ENCODE data around the gene POLDIP2.
"Not testable (repeated sequence)": the region's sequence is repeated elsewhere in the genome, so short reads cannot be mapped to it uniquely, and the experiment has no call there.

Gene POLDIP2

GRCh38 chr17:28364665-28365363 is 7.5 kb upstream of the POLDIP2 start, which contains the start of gene SEBOX:
Gene SEBOX, minus strand, starts transcription at chr17:28365199. Its CDS starts 48 bp downstream, at chr17:28365151.
- DNase-seq (ENCODE audit: low read depth), result no peak

GRCh38 chr17:28363776-28364650 is 6.7 kb upstream of the POLDIP2 start:
- DNase-seq (ENCODE audit: low read depth), result no peak

- DNase-seq (ENCODE audit: low read depth), result no peak
These were observed 5.9 kb upstream of the POLDIP2 start for GRCh38 chr17:28363186-28363585.

GRCh38 chr17:28357901-28358197 is 522 bp upstream of the POLDIP2 start:
- DNase-seq (ENCODE audit: low read depth), result no peak

- no peak for DNase-seq (ENCODE audit: low read depth)
These were observed 7.1 kb downstream of the POLDIP2 start for GRCh38 chr17:28350271-28350670.

GRCh38 chr17:28348979-28349378 is 8.3 kb downstream of the POLDIP2 start:
- DNase-seq (ENCODE audit: low read depth), result no peak

- no peak for DNase-seq (ENCODE audit: low read depth)
These were observed 10.0 kb downstream of the POLDIP2 start for GRCh38 chr17:28347261-28347891.

- DNase-seq (ENCODE audit: low read depth), result no peak
These were observed 10.5 kb downstream of the POLDIP2 start for GRCh38 chr17:28346746-28347246.

GRCh38 chr17:28346199-28346580 is 11.1 kb downstream of the POLDIP2 start:
- DNase-seq (ENCODE audit: low read depth), result no peak

GRCh38 chr17:28345419-28346198 is 11.7 kb downstream of the POLDIP2 start:
- DNase-seq (ENCODE audit: low read depth), result no peak

- no peak for DNase-seq (ENCODE audit: low read depth)
These were observed 12.9 kb downstream of the POLDIP2 start for GRCh38 chr17:28344435-28344901.

GRCh38 chr17:28344011-28344410 is 13.3 kb downstream of the POLDIP2 start:
- no peak for DNase-seq (ENCODE audit: low read depth)

GRCh38 chr17:28343491-28343932 is 13.8 kb downstream of the POLDIP2 start:
- DNase-seq (ENCODE audit: low read depth), result no peak

GRCh38 chr17:28342313-28342712 is 15.0 kb downstream of the POLDIP2 start:
- DNase-seq (ENCODE audit: low read depth), result no peak

GRCh38 chr17:28341516-28341915 is 15.8 kb downstream of the POLDIP2 start:
- DNase-seq (ENCODE audit: low read depth), result no peak

GRCh38 chr17:28340374-28340773 is 17.0 kb downstream of the POLDIP2 start:
- no peak for DNase-seq (ENCODE audit: low read depth)

- DNase-seq (ENCODE audit: low read depth), result no peak
These were observed 17.9 kb downstream of the POLDIP2 start for GRCh38 chr17:28339431-28339830.

- not testable (repeated sequence) for DNase-seq (ENCODE audit: low read depth)
These were observed 18.5 kb downstream of the POLDIP2 start for GRCh38 chr17:28338769-28339212.

GRCh38 chr17:28338056-28338768 is 19.1 kb downstream of the POLDIP2 start:
- no peak for DNase-seq (ENCODE audit: low read depth)

GRCh38 chr17:28335959-28336871 is 21.1 kb downstream of the POLDIP2 start:
- DNase-seq (ENCODE audit: low read depth), result no peak
